Keratinocyte (primary cell): ENCODE data around the gene TAF11.

Source experiments
- EZH2 ChIP-seq: IDR thresholded peaks from one replicate; pipeline ENCODE4 v1.6.1; 2012; ENCODE audit warnings: inconsistent platforms, mild to moderate bottlenecking, low read length, moderate library complexity
- TF ChIP-seq, protein P1 (sequence below), 3 experiments: IDR thresholded peaks in 1 of 3; conservative IDR thresholded peaks in 1 of 3; optimal IDR thresholded peaks in 1 of 3; 2 replicates in 2 of 3; 3 replicates in 1 of 3; pipeline versions ENCODE3 to v1.5.1; 2011; ENCODE audit warnings: low read length in 3 of 3, mild to moderate bottlenecking in 3 of 3, moderate library complexity in 2 of 3, control low read depth in 1 of 3, inconsistent platforms in 1 of 3; ENCODE audit not compliant: insufficient read depth in 2 of 3; ENCODE audit errors: extremely low read depth in 1 of 3

DNA sequence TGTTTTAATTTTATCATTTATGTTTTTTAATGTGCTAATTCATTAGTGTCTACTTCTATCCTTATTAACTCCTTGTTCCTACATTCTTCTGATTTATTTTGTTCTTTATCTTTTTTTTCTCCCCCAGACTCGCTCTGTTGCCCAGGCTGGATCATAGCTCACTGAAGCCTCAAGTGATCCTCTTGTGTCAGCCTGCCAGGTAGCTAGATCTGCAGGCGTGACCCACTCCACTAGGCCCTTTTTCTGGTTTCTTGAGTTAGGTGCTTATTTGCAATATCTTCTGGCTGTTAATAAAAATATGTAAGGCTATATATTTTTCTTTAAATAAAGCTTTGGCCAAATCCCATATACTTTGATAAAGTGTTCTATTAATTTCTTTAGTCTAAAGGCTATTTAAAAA lies 2.8 kb downstream of the TAF11 start:
- TF ChIP-seq, protein P1, sequence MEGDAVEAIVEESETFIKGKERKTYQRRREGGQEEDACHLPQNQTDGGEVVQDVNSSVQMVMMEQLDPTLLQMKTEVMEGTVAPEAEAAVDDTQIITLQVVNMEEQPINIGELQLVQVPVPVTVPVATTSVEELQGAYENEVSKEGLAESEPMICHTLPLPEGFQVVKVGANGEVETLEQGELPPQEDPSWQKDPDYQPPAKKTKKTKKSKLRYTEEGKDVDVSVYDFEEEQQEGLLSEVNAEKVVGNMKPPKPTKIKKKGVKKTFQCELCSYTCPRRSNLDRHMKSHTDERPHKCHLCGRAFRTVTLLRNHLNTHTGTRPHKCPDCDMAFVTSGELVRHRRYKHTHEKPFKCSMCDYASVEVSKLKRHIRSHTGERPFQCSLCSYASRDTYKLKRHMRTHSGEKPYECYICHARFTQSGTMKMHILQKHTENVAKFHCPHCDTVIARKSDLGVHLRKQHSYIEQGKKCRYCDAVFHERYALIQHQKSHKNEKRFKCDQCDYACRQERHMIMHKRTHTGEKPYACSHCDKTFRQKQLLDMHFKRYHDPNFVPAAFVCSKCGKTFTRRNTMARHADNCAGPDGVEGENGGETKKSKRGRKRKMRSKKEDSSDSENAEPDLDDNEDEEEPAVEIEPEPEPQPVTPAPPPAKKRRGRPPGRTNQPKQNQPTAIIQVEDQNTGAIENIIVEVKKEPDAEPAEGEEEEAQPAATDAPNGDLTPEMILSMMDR (optimal IDR thresholded peaks at IDR 0.05 in 1 of 3, IDR thresholded peaks at IDR 0.05 in 1 of 3, conservative IDR thresholded peaks at IDR 0.05 in 1 of 3; ENCODE audit: extremely low read depth in 1 of 3, insufficient read depth in 2 of 3, low read length in 3 of 3), result no peak
- TF ChIP-seq EZH2, result no peak
